ENCODE measurements around the gene PPP1R12B. TPM values are rescaled to one million over a fixed set of nuclear protein-coding genes. Genes with fewer than 3 reads are reported as not detected.
"Not testable (repeated sequence)": the region's sequence is repeated elsewhere in the genome, so short reads cannot be mapped to it uniquely, and the experiment has no call there.

PPP1R12B gene
- total RNA-seq, 4 donors from 2014 or later: 197 to 386 (median 303) TPM

GRCh38 chr1:202438393-202439174 is 90.1 kb downstream of the PPP1R12B start:
- Histone ChIP-seq H3K27me3 (no peaks in the 10 kb centered on the region), H3K4me1 (no peaks in the 10 kb centered on the region), H3K9me3 (no peaks in the 10 kb centered on the region), H3K4me3 (no peak overlapping the region), H3K36me3 (no peaks in the 10 kb centered on the region), H3K27ac (no peak overlapping the region)
- DNase-seq: no peak
- intact Hi-C loops (cut with DNase I; ENCODE audit: low total_unique reads): no loop called here
- TF ChIP-seq POLR2A (IDR thresholded peaks at IDR 0.05) (no peak), CTCF (IDR thresholded peaks at IDR 0.05) (no peak)

GRCh38 chr1:202439308-202439707 is 90.8 kb downstream of the PPP1R12B start:
- Histone ChIP-seq H3K36me3 (no peaks in the 10 kb centered on the region), H3K9me3 (no peaks in the 10 kb centered on the region), H3K27me3 (no peaks in the 10 kb centered on the region), H3K4me3 (no peak overlapping the region), H3K4me1 (no peaks in the 10 kb centered on the region), H3K27ac (no peak overlapping the region)
- DNase-seq: no peak
- TF ChIP-seq CTCF (IDR thresholded peaks at IDR 0.05): no peak
- TF ChIP-seq POLR2A (IDR thresholded peaks at IDR 0.05): no peak
- intact Hi-C loops (cut with DNase I; ENCODE audit: low total_unique reads): no loop called here

GRCh38 chr1:202448140-202448539 is 99.6 kb downstream of the PPP1R12B start:
- H3K27me3 ChIP-seq; DNase-seq; H3K4me1 ChIP-seq; H3K9me3 ChIP-seq; intact Hi-C loops (cut with DNase I; ENCODE audit: low total_unique reads); H3K27ac ChIP-seq; H3K4me3 ChIP-seq; H3K36me3 ChIP-seq: not testable (repeated sequence)

GRCh38 chr1:202451641-202452040 is 103.1 kb downstream of the PPP1R12B start:
- H3K4me3 ChIP-seq; DNase-seq; H3K27me3 ChIP-seq; intact Hi-C loops (cut with DNase I; ENCODE audit: low total_unique reads); H3K36me3 ChIP-seq; H3K27ac ChIP-seq; H3K9me3 ChIP-seq; H3K4me1 ChIP-seq: not testable (repeated sequence)

- Histone ChIP-seq H3K9me3 (no peaks in the 10 kb centered on the region), H3K4me3 (no peak overlapping the region), H3K4me1 (no peaks in the 10 kb centered on the region), H3K27me3 (no peaks in the 10 kb centered on the region), H3K36me3 (no peaks in the 10 kb centered on the region), H3K27ac (no peak overlapping the region)
- no peak for DNase-seq
- intact Hi-C loops (cut with DNase I; ENCODE audit: low total_unique reads): no loop called here
- no peak for TF ChIP-seq CTCF (IDR thresholded peaks at IDR 0.05)
- TF ChIP-seq POLR2A (IDR thresholded peaks at IDR 0.05): no peak
Measured at GRCh38 chr1:202452508-202452907, 104.0 kb downstream of the PPP1R12B start.

- intact Hi-C loops (cut with DNase I; ENCODE audit: low total_unique reads); DNase-seq; H3K4me3 ChIP-seq: not testable (repeated sequence)
Measured at GRCh38 chr1:202456372-202457169, 108.1 kb downstream of the PPP1R12B start.

GRCh38 chr1:202458651-202459050 is 110.2 kb downstream of the PPP1R12B start:
- H3K36me3 ChIP-seq; H3K4me3 ChIP-seq; H3K27ac ChIP-seq; H3K27me3 ChIP-seq; H3K9me3 ChIP-seq; H3K4me1 ChIP-seq; DNase-seq; intact Hi-C loops (cut with DNase I; ENCODE audit: low total_unique reads): not testable (repeated sequence)

More at GRCh38 chr1:202456372-202457169, 108.1 kb downstream of the PPP1R12B start:
- not testable (repeated sequence) for H3K27me3 ChIP-seq, H3K9me3 ChIP-seq, H3K36me3 ChIP-seq, H3K27ac ChIP-seq, H3K4me1 ChIP-seq

GRCh38 chr1:202459470-202460142 is 111.1 kb downstream of the PPP1R12B start:
- DNase-seq; H3K27ac ChIP-seq; H3K4me3 ChIP-seq; H3K27me3 ChIP-seq; H3K4me1 ChIP-seq; intact Hi-C loops (cut with DNase I; ENCODE audit: low total_unique reads); H3K9me3 ChIP-seq; H3K36me3 ChIP-seq: not testable (repeated sequence)

GRCh38 chr1:202460143-202460495 is 111.6 kb downstream of the PPP1R12B start:
- H3K36me3 ChIP-seq; H3K27me3 ChIP-seq; H3K9me3 ChIP-seq; H3K27ac ChIP-seq; DNase-seq; H3K4me3 ChIP-seq; H3K4me1 ChIP-seq; intact Hi-C loops (cut with DNase I; ENCODE audit: low total_unique reads): not testable (repeated sequence)

Data from uterus (tissue), 4 donors.